NCI-H82 treated with DMSO at 0.1 percent for 48 hours (cell line): ENCODE data around the gene CSNK1G3.

Experiments
- DNase-seq: peaks from one replicate; lab custom pipeline; 2025; ENCODE audit not compliant: unreplicated experiment; lab: John Stamatoyannopoulos, UW

Gene CSNK1G3

GRCh38 chr5:123557907-123558306 lies 45.9 kb downstream of the CSNK1G3 start:
- no peak for DNase-seq

- no peak for DNase-seq
Observed at GRCh38 chr5:123558762-123559433, 46.9 kb downstream of the CSNK1G3 start.

GRCh38 chr5:123559434-123559775 lies 47.4 kb downstream of the CSNK1G3 start:
- no peak for DNase-seq

- no peak for DNase-seq
Observed at GRCh38 chr5:123561230-123561629, 49.3 kb downstream of the CSNK1G3 start.

GRCh38 chr5:123571927-123572326 lies 60.0 kb downstream of the CSNK1G3 start:
- DNase-seq: no peak

GRCh38 chr5:123578390-123578789 lies 66.4 kb downstream of the CSNK1G3 start:
- no peak for DNase-seq

- no peak for DNase-seq
Observed at GRCh38 chr5:123579410-123579809, 67.4 kb downstream of the CSNK1G3 start.

- no peak for DNase-seq
Observed at GRCh38 chr5:123582550-123583285, 70.7 kb downstream of the CSNK1G3 start.

GRCh38 chr5:123585871-123586270 lies 73.9 kb downstream of the CSNK1G3 start:
- DNase-seq: no peak

- DNase-seq: no peak
Observed at GRCh38 chr5:123594434-123594833, 82.5 kb downstream of the CSNK1G3 start.

- DNase-seq: no peak
Observed at GRCh38 chr5:123597018-123597417, 85.0 kb downstream of the CSNK1G3 start.

GRCh38 chr5:123598028-123598689 lies 86.2 kb downstream of the CSNK1G3 start:
- DNase-seq: no peak

GRCh38 chr5:123599171-123599570 lies 87.2 kb downstream of the CSNK1G3 start:
- DNase-seq: no peak

GRCh38 chr5:123601610-123602009 lies 89.6 kb downstream of the CSNK1G3 start:
- DNase-seq: no peak

GRCh38 chr5:123605822-123606221 lies 93.8 kb downstream of the CSNK1G3 start:
- no peak for DNase-seq

GRCh38 chr5:123610209-123610608 lies 98.2 kb downstream of the CSNK1G3 start:
- DNase-seq: no peak

GRCh38 chr5:123610665-123611405 lies 98.9 kb downstream of the CSNK1G3 start:
- DNase-seq: no peak

- no peak for DNase-seq
Observed at GRCh38 chr5:123611406-123611709, 99.4 kb downstream of the CSNK1G3 start.

- DNase-seq: no peak
Observed at GRCh38 chr5:123617561-123617960, 105.6 kb downstream of the CSNK1G3 start.

GRCh38 chr5:123626051-123626450 lies 114.1 kb downstream of the CSNK1G3 start:
- no peak for DNase-seq

GRCh38 chr5:123628860-123629544 lies 117.0 kb downstream of the CSNK1G3 start:
- DNase-seq: no peak
